ENCODE data around the gene MICAL1. TPM values are rescaled to one million over a fixed set of nuclear protein-coding genes. Genes with fewer than 3 reads are reported as not detected.

MICAL1 gene
- total RNA-seq, 3 donors from 2014 or later (not counting 1 experiment from before 2014, with no cell fraction given) = 72.4 to 102 (median 81.3) TPM

GRCh38 chr6:109474995-109475394 is 19.4 kb upstream of the MICAL1 start:
- DNase-seq (no peak), ATAC-seq (no peak)
- intact Hi-C loops (cut with micrococcal nuclease) = no loop called here
- no peak for TF ChIP-seq CTCF (IDR thresholded peaks at IDR 0.05)
- WGBS (ENCODE audit: insufficient coverage) = 80% methylated on average over 4 of the region's 4 CpGs
- no peaks in the 10 kb centered on the region for H3K9me3 ChIP-seq (ENCODE audit: control insufficient read depth, insufficient read depth, low read length)
- Mint-ChIP-seq H3K4me3 (no peak overlapping the region), H3K9me3 (no peaks in the 10 kb centered on the region), H3K4me1 (peaks cover 68 to 69% of the 10 kb centered on the region in 2 donors), H3K36me3 (peaks cover 41% of the 10 kb centered on the region), H3K27ac (no peak overlapping the region), H3K27me3 (ENCODE audit: low read depth in 2 of 2) (no peaks in the 10 kb centered on the region)
- H3K36me3 ChIP-seq (ENCODE audit: control insufficient read depth, insufficient read depth, low read length) = peaks cover 64% of the 10 kb centered on the region
- H3K27me3 ChIP-seq (ENCODE audit: control insufficient read depth, insufficient read depth, low read length) = no peaks in the 10 kb centered on the region
- H3K4me1 ChIP-seq (ENCODE audit: control insufficient read depth, insufficient read depth, low read length) = peaks cover 32% of the 10 kb centered on the region
- no peak overlapping the region for H3K4me3 ChIP-seq (ENCODE audit: low read length)
- H3K27ac ChIP-seq (ENCODE audit: low read length) = no peak overlapping the region

- Mint-ChIP-seq H3K4me3 (no peak overlapping the region), H3K36me3 (peaks cover 41% of the 10 kb centered on the region)
- H3K27ac ChIP-seq (ENCODE audit: low read length) = no peak overlapping the region
Observed at GRCh38 chr6:109473120-109473519, 17.5 kb upstream of the MICAL1 start.

GRCh38 chr6:109472132-109472995 is 16.8 kb upstream of the MICAL1 start:
- intact Hi-C loops (cut with micrococcal nuclease) = no loop called here
- no peak for TF ChIP-seq CTCF (IDR thresholded peaks at IDR 0.05)
- Mint-ChIP-seq H3K27me3 (ENCODE audit: low read depth in 2 of 2) (no peaks in the 10 kb centered on the region), H3K36me3 (peaks cover 46% of the 10 kb centered on the region), H3K4me3 (no peak overlapping the region), H3K27ac (peak overlapping the region in 1 of 2 donors; percentile 41), H3K9me3 (no peaks in the 10 kb centered on the region), H3K4me1 (peaks cover 51 to 52% of the 10 kb centered on the region in 2 donors)
- no peak for ATAC-seq
- peaks cover 74% of the 10 kb centered on the region for H3K36me3 ChIP-seq (ENCODE audit: control insufficient read depth, insufficient read depth, low read length)
- H3K9me3 ChIP-seq (ENCODE audit: control insufficient read depth, insufficient read depth, low read length) = no peaks in the 10 kb centered on the region
- no peak for DNase-seq
- peaks cover 15% of the 10 kb centered on the region for H3K4me1 ChIP-seq (ENCODE audit: control insufficient read depth, insufficient read depth, low read length)
- no peaks in the 10 kb centered on the region for H3K27me3 ChIP-seq (ENCODE audit: control insufficient read depth, insufficient read depth, low read length)
- no peak overlapping the region for H3K4me3 ChIP-seq (ENCODE audit: low read length)
- 84% methylated on average over 9 of the region's 9 CpGs for WGBS (ENCODE audit: insufficient coverage)
- no peak overlapping the region for H3K27ac ChIP-seq (ENCODE audit: low read length)

More at GRCh38 chr6:109473120-109473519, 17.5 kb upstream of the MICAL1 start:
- Histone ChIP-seq H3K4me1 (ENCODE audit: control insufficient read depth, insufficient read depth, low read length) (peaks cover 21% of the 10 kb centered on the region), H3K9me3 (ENCODE audit: control insufficient read depth, insufficient read depth, low read length) (no peaks in the 10 kb centered on the region), H3K4me3 (ENCODE audit: low read length) (no peak overlapping the region), H3K27me3 (ENCODE audit: control insufficient read depth, insufficient read depth, low read length) (no peaks in the 10 kb centered on the region), H3K36me3 (ENCODE audit: control insufficient read depth, insufficient read depth, low read length) (peaks cover 72% of the 10 kb centered on the region)
- WGBS (ENCODE audit: insufficient coverage) = 97% methylated on average over 3 of the region's 3 CpGs
- Mint-ChIP-seq H3K9me3 (no peaks in the 10 kb centered on the region), H3K27ac (peak overlapping the region in 1 of 2 donors; percentile 41), H3K4me1 (peaks cover 57 to 59% of the 10 kb centered on the region in 2 donors), H3K27me3 (ENCODE audit: low read depth in 2 of 2) (no peaks in the 10 kb centered on the region)
- no peak for ATAC-seq
- intact Hi-C loops (cut with micrococcal nuclease) = no loop called here
- DNase-seq = no peak
- no peak for TF ChIP-seq CTCF (IDR thresholded peaks at IDR 0.05)
